Neural cell (in vitro differentiated cells): ENCODE results near the gene POLL. TPM values are rescaled to one million over a fixed set of nuclear protein-coding genes. Genes with fewer than 3 reads are reported as not detected.

Experiments
- H2AFZ ChIP-seq: fragments of 200-600, 300-800 bp; sonication (generic), shearing (Covaris generic); 2 replicates; pipeline ENCODE4 v1.6.0; 2014; ENCODE audit warnings: low read depth, mild to moderate bottlenecking, antibody characterized with exemption, low read length, moderate library complexity
- H3F3A ChIP-seq: fragments of 200-600 bp; shearing (Covaris generic); 2 replicates; pipeline ENCODE4 v1.6.1; 2016; ENCODE audit warnings: mild to moderate bottlenecking, moderate library complexity, mixed read lengths, antibody characterized with exemption, low read length; ENCODE audit not compliant: insufficient read depth, poor library complexity, severe bottlenecking
- H3K27ac ChIP-seq: fragments of 200-600, 300-800 bp; sonication (generic), shearing (Covaris generic); 2 replicates; pipeline ENCODE4 v1.5.1; 2014; ENCODE audit warnings: mild to moderate bottlenecking, low read length, moderate library complexity
- H3K27me3 ChIP-seq: fragments of 300-800, 200-600 bp; sonication (generic), shearing (Covaris generic); 2 replicates; pipeline ENCODE4 v1.6.0; 2014; ENCODE audit warnings: mild to moderate bottlenecking, low read depth, low read length, moderate library complexity; ENCODE audit not compliant: insufficient read depth
- H3K36me3 ChIP-seq: fragments of 300-800, 200-600 bp; sonication (generic), shearing (Covaris generic); 2 replicates; pipeline ENCODE4 v1.5.1; 2014; ENCODE audit warnings: mild to moderate bottlenecking, antibody characterized with exemption, low read length, moderate library complexity; ENCODE audit not compliant: insufficient read depth
- H3K4me2 ChIP-seq: fragments of 300-800, 200-600 bp; sonication (generic), shearing (Covaris generic); 2 replicates; pipeline ENCODE4 v1.6.0; 2014; ENCODE audit warnings: mild to moderate bottlenecking, low read length
- H3K4me3 ChIP-seq: fragments of 300-800, 200-600 bp; sonication (generic), shearing (Covaris generic); 2 replicates; pipeline ENCODE4 v1.5.1; 2014; ENCODE audit warnings: mild to moderate bottlenecking, low read length, moderate library complexity
- H3K79me2 ChIP-seq: fragments of 200-600 bp; shearing (Covaris generic); replicated peaks from 2 replicates; pipeline ENCODE4 v1.6.0; 2014; ENCODE audit warnings: mild to moderate bottlenecking, low read length, moderate library complexity; ENCODE audit not compliant: insufficient read depth
- H3K9ac ChIP-seq: fragments of 300-800, 200-600 bp; sonication (generic), shearing (Covaris generic); 2 replicates; pipeline ENCODE4 v1.6.1; 2016; ENCODE audit warnings: mild to moderate bottlenecking, low read length, mixed read lengths
- H3K9me2 ChIP-seq: fragments of 200-600 bp; shearing (Covaris generic); 2 replicates; pipeline ENCODE4 v1.6.1; 2016; ENCODE audit warnings: mild to moderate bottlenecking, low read length, mixed read lengths; ENCODE audit not compliant: insufficient read depth
- H3K9me3 ChIP-seq: fragments of 200-600, 300-800 bp; sonication (generic), shearing (Covaris generic); 2 replicates; pipeline ENCODE4 v1.6.1; 2016; ENCODE audit warnings: mild to moderate bottlenecking, mixed run types, low read length, moderate library complexity, mixed read lengths
- H4K20me1 ChIP-seq: fragments of 200-600 bp; shearing (Covaris generic); 2 replicates; pipeline ENCODE4 v1.6.1; 2016; ENCODE audit warnings: mild to moderate bottlenecking, mixed run types; ENCODE audit not compliant: insufficient read depth
- EP300 ChIP-seq: fragments of 450-650 bp; conservative IDR thresholded peaks from 2 replicates; pipeline ENCODE4 v1.6.1; 2014; ENCODE audit warnings: antibody characterized with exemption, mild to moderate bottlenecking, moderate library complexity; ENCODE audit not compliant: poor library complexity, severe bottlenecking
- EZH2 ChIP-seq: fragments of 200-600, 300-800 bp; shearing (Covaris generic), sonication (generic); IDR thresholded peaks from 2 replicates; pipeline ENCODE4 v1.6.1; 2014; ENCODE audit warnings: antibody characterized with exemption, low read length, borderline replicate concordance, mild to moderate bottlenecking; ENCODE audit not compliant: insufficient read depth, poor library complexity, severe bottlenecking
- MXI1 ChIP-seq: fragments of 450-650 bp; conservative IDR thresholded peaks from 2 replicates; pipeline ENCODE4 v1.6.1; 2014; ENCODE audit warnings: antibody characterized with exemption, mild to moderate bottlenecking; ENCODE audit not compliant: poor library complexity, severe bottlenecking
- POLR2AphosphoS5 ChIP-seq: IDR thresholded peaks from 2 replicates; pipeline ENCODE4 v1.6.1; 2012
- RAD21 ChIP-seq: fragments of 450-650 bp; conservative IDR thresholded peaks from 2 replicates; pipeline ENCODE4 v1.6.1; 2014; ENCODE audit warnings: antibody characterized with exemption, mild to moderate bottlenecking, moderate library complexity
- SMC3 ChIP-seq: fragments of 450-650 bp; conservative IDR thresholded peaks from 2 replicates; pipeline ENCODE4 v1.6.1; 2014; ENCODE audit warnings: antibody characterized with exemption, mild to moderate bottlenecking, moderate library complexity; ENCODE audit not compliant: poor library complexity
- TAF1 ChIP-seq: IDR thresholded peaks from 2 replicates; pipeline ENCODE4 v1.6.1; 2012; ENCODE audit warnings: low read depth
- polyA plus RNA-seq: library from polyadenylated mRNA; depleted of rRNA; stranded (reverse); fragments of >200 nt; gene quantifications from 2 replicates; pipeline ENCODE4 v1.2.3, GENCODE V29; 2014
- TF ChIP-seq, protein P1 (sequence below): IDR thresholded peaks from 2 replicates; pipeline ENCODE4 v1.6.1; 2012; ENCODE audit warnings: borderline replicate concordance
- TF ChIP-seq, protein P2 (sequence below): fragments of 450-650 bp; IDR thresholded peaks from 2 replicates; pipeline ENCODE4 v1.5.1; 2014; ENCODE audit warnings: antibody characterized with exemption, mild to moderate bottlenecking, moderate library complexity; ENCODE audit not compliant: poor library complexity, severe bottlenecking

Gene POLL
- polyA plus RNA-seq, 1 donor from 2014 or later = 23.0 TPM

DNA sequence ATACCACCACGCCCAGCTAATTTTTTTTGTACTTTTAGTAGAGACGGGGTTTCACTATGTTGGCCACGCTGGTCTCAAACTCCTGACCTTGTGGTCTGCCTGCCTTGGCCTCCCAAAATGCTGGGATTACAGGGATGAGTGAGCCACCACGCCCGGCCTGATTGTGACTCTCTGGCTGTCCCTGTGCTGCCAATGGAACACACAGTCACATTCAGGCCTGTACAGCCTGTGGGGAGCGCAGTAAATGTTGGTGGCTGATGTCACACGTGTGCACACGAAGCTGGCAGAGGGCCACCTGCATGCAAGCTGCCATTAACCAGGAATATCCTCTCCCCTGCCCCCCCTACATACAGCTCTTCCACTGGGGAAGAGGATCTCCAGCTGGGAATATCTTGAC lies 22.1 kb downstream of the POLL start:
- no peaks in the 10 kb centered on the region for H3K79me2 ChIP-seq
- H3F3A ChIP-seq = no peaks in the 10 kb centered on the region
- peaks cover 20% of the 10 kb centered on the region for H3K27me3 ChIP-seq
- no peak for TF ChIP-seq TAF1
- TF ChIP-seq MXI1 = no peak
- TF ChIP-seq, protein P1, sequence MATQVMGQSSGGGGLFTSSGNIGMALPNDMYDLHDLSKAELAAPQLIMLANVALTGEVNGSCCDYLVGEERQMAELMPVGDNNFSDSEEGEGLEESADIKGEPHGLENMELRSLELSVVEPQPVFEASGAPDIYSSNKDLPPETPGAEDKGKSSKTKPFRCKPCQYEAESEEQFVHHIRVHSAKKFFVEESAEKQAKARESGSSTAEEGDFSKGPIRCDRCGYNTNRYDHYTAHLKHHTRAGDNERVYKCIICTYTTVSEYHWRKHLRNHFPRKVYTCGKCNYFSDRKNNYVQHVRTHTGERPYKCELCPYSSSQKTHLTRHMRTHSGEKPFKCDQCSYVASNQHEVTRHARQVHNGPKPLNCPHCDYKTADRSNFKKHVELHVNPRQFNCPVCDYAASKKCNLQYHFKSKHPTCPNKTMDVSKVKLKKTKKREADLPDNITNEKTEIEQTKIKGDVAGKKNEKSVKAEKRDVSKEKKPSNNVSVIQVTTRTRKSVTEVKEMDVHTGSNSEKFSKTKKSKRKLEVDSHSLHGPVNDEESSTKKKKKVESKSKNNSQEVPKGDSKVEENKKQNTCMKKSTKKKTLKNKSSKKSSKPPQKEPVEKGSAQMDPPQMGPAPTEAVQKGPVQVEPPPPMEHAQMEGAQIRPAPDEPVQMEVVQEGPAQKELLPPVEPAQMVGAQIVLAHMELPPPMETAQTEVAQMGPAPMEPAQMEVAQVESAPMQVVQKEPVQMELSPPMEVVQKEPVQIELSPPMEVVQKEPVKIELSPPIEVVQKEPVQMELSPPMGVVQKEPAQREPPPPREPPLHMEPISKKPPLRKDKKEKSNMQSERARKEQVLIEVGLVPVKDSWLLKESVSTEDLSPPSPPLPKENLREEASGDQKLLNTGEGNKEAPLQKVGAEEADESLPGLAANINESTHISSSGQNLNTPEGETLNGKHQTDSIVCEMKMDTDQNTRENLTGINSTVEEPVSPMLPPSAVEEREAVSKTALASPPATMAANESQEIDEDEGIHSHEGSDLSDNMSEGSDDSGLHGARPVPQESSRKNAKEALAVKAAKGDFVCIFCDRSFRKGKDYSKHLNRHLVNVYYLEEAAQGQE = no peak
- no peak for TF ChIP-seq POLR2AphosphoS5
- TF ChIP-seq, protein P2, sequence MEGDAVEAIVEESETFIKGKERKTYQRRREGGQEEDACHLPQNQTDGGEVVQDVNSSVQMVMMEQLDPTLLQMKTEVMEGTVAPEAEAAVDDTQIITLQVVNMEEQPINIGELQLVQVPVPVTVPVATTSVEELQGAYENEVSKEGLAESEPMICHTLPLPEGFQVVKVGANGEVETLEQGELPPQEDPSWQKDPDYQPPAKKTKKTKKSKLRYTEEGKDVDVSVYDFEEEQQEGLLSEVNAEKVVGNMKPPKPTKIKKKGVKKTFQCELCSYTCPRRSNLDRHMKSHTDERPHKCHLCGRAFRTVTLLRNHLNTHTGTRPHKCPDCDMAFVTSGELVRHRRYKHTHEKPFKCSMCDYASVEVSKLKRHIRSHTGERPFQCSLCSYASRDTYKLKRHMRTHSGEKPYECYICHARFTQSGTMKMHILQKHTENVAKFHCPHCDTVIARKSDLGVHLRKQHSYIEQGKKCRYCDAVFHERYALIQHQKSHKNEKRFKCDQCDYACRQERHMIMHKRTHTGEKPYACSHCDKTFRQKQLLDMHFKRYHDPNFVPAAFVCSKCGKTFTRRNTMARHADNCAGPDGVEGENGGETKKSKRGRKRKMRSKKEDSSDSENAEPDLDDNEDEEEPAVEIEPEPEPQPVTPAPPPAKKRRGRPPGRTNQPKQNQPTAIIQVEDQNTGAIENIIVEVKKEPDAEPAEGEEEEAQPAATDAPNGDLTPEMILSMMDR = no peak
- no peak for TF ChIP-seq SMC3
- TF ChIP-seq RAD21 = no peak
- TF ChIP-seq EP300 = no peak
- no peak for TF ChIP-seq EZH2
- no peak overlapping the region for H3K4me3 ChIP-seq
- no peaks in the 10 kb centered on the region for H3K36me3 ChIP-seq
- H4K20me1 ChIP-seq = no peaks in the 10 kb centered on the region
- H3K4me2 ChIP-seq = no peak overlapping the region
- H3K9ac ChIP-seq = no peak overlapping the region
- H2AFZ ChIP-seq = no peak overlapping the region
- H3K27ac ChIP-seq = no peak overlapping the region
- no peaks in the 10 kb centered on the region for H3K9me2 ChIP-seq
- H3K9me3 ChIP-seq = no peaks in the 10 kb centered on the region

DNA sequence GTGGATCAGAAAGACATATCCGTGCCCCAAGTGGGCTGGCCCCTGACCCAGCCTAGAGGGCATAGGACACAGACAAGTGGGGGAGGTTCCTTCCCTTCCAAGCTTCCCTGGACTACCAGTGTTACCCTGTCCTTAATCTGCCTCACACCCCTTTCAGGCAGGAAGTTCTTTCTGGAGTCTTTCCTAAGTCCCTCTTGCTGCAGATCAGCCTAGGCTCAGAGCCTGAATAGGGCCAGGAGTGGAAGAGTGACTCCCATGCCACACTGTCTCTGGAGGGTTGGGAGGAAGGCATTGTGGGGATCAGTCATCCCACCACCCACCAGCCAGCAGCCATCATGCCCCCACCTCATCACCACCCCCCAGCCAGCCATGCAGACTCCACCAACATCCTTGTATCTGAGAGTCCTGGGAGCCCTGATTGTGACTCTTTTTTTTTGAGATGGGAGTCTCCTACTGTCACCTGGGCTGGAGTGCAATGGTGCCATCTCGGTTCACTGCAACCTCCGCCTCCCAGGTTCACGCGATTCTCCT lies 22.6 kb downstream of the POLL start:
- Histone ChIP-seq H3K36me3 (no peaks in the 10 kb centered on the region), H3K4me2 (no peak overlapping the region), H3K9me2 (no peaks in the 10 kb centered on the region), H3K9ac (no peak overlapping the region), H3K79me2 (no peaks in the 10 kb centered on the region), H3F3A (no peaks in the 10 kb centered on the region), H4K20me1 (no peaks in the 10 kb centered on the region), H3K27me3 (peaks cover 17% of the 10 kb centered on the region), H3K9me3 (no peaks in the 10 kb centered on the region), H2AFZ (no peak overlapping the region), H3K4me3 (no peak overlapping the region), H3K27ac (no peak overlapping the region)
- TF ChIP-seq EZH2 (no peak), SMC3 (no peak), RAD21 (no peak), POLR2AphosphoS5 (no peak), MXI1 (no peak), EP300 (no peak), TAF1 (no peak)
- TF ChIP-seq, protein P2 = no peak
- TF ChIP-seq, protein P1 = no peak
